ENCODE results near the gene SPSB4. TPM values are rescaled to one million over a fixed set of nuclear protein-coding genes. Genes with fewer than 3 reads are reported as not detected.

The SPSB4 gene
- total RNA-seq, 1 experiment from 2014 or later, result 0.23 TPM

GRCh38 chr3:141047168-141047567, 4.0 kb upstream of the SPSB4 start:
- Histone ChIP-seq H3K36me3 (no peaks in the 10 kb centered on the region), H3K4me3 (no peak overlapping the region), H3K9me3 (no peaks in the 10 kb centered on the region), H3K27me3 (peaks cover 61% of the 10 kb centered on the region)
- no peak for DNase-seq

- H3K27me3 ChIP-seq, result peaks cover 68% of the 10 kb centered on the region
- no peaks in the 10 kb centered on the region for H3K9me3 ChIP-seq
- peak; percentile 14 for DNase-seq
- no peaks in the 10 kb centered on the region for H3K36me3 ChIP-seq
- H3K4me3 ChIP-seq, result no peak overlapping the region
Observed at GRCh38 chr3:141049681-141050080, 1.5 kb upstream of the SPSB4 start.

- peaks cover 55% of the 10 kb centered on the region for H3K27me3 ChIP-seq
- H3K36me3 ChIP-seq, result no peaks in the 10 kb centered on the region
- peak; percentile 61 for DNase-seq
- peak overlapping the region; percentile 40 for H3K4me3 ChIP-seq
- no peaks in the 10 kb centered on the region for H3K9me3 ChIP-seq
Observed at GRCh38 chr3:141051443-141052200, 475 bp downstream of the SPSB4 start.

GRCh38 chr3:141052201-141053069, 1.3 kb downstream of the SPSB4 start:
- peaks cover 53% of the 10 kb centered on the region for H3K27me3 ChIP-seq
- DNase-seq, result peak; percentile 15
- no peaks in the 10 kb centered on the region for H3K9me3 ChIP-seq
- H3K4me3 ChIP-seq, result peak overlapping the region; percentile 40
- H3K36me3 ChIP-seq, result no peaks in the 10 kb centered on the region

GRCh38 chr3:141055136-141055535, 4.0 kb downstream of the SPSB4 start:
- Histone ChIP-seq H3K36me3 (no peaks in the 10 kb centered on the region), H3K27me3 (peaks cover 32% of the 10 kb centered on the region), H3K9me3 (no peaks in the 10 kb centered on the region; the same call in 1 of the 2 replicates), H3K4me3 (no peak overlapping the region)
- no peak for DNase-seq

- H3K4me3 ChIP-seq, result no peak overlapping the region
- H3K27me3 ChIP-seq, result peaks cover 26% of the 10 kb centered on the region
- no peak for DNase-seq
- no peaks in the 10 kb centered on the region; the same call in 1 of the 2 replicates for H3K9me3 ChIP-seq
- H3K36me3 ChIP-seq, result no peaks in the 10 kb centered on the region
Observed at GRCh38 chr3:141055536-141056445, 4.6 kb downstream of the SPSB4 start.

- DNase-seq, result no peak
- Histone ChIP-seq H3K9me3 (no peaks in the 10 kb centered on the region; the same call in 1 of the 2 replicates), H3K36me3 (no peaks in the 10 kb centered on the region), H3K27me3 (peaks cover 24% of the 10 kb centered on the region), H3K4me3 (no peak overlapping the region)
Observed at GRCh38 chr3:141056751-141057171, 5.6 kb downstream of the SPSB4 start.

- no peak for DNase-seq
- H3K36me3 ChIP-seq, result no peaks in the 10 kb centered on the region
- H3K4me3 ChIP-seq, result no peak overlapping the region
- H3K27me3 ChIP-seq, result peaks cover 17% of the 10 kb centered on the region
- no peaks in the 10 kb centered on the region; the same call in 1 of the 2 replicates for H3K9me3 ChIP-seq
Observed at GRCh38 chr3:141057436-141057835, 6.3 kb downstream of the SPSB4 start.

GRCh38 chr3:141057946-141058800, 7.0 kb downstream of the SPSB4 start:
- no peaks in the 10 kb centered on the region for H3K36me3 ChIP-seq
- DNase-seq, result no peak
- H3K9me3 ChIP-seq, result no peaks in the 10 kb centered on the region; the same call in 1 of the 2 replicates
- peaks cover 12% of the 10 kb centered on the region for H3K27me3 ChIP-seq
- no peak overlapping the region for H3K4me3 ChIP-seq

- H3K36me3 ChIP-seq, result no peaks in the 10 kb centered on the region
- H3K4me3 ChIP-seq, result no peak overlapping the region
- peaks cover 7% of the 10 kb centered on the region for H3K27me3 ChIP-seq
- no peak for DNase-seq
- no peaks in the 10 kb centered on the region; the same call in 1 of the 2 replicates for H3K9me3 ChIP-seq
Observed at GRCh38 chr3:141058996-141059395, 7.8 kb downstream of the SPSB4 start.

GRCh38 chr3:141059816-141060215, 8.7 kb downstream of the SPSB4 start:
- Histone ChIP-seq H3K27me3 (0 out of 2 replicates have a peak, but pooled peaks cover 3% of the 10 kb centered on the region), H3K9me3 (no peaks in the 10 kb centered on the region; the same call in 1 of the 2 replicates)

GRCh38 chr3:141060327-141060726, 9.2 kb downstream of the SPSB4 start:
- DNase-seq, result no peak
- Histone ChIP-seq H3K9me3 (no peaks in the 10 kb centered on the region; the same call in 1 of the 2 replicates), H3K36me3 (no peaks in the 10 kb centered on the region)

More at GRCh38 chr3:141059816-141060215, 8.7 kb downstream of the SPSB4 start:
- no peaks in the 10 kb centered on the region for H3K36me3 ChIP-seq
- H3K4me3 ChIP-seq, result no peak overlapping the region
- DNase-seq, result no peak

GRCh38 chr3:141063831-141064230, 12.7 kb downstream of the SPSB4 start:
- Histone ChIP-seq H3K27me3 (0 out of 2 replicates have a peak, but pooled peaks cover 3% of the 10 kb centered on the region), H3K9me3 (no peaks in the 10 kb centered on the region; the same call in 1 of the 2 replicates), H3K36me3 (no peaks in the 10 kb centered on the region), H3K4me3 (no peak overlapping the region)
- no peak for DNase-seq

More at GRCh38 chr3:141060327-141060726, 9.2 kb downstream of the SPSB4 start:
- 0 out of 2 replicates have a peak, but pooled peaks cover 3% of the 10 kb centered on the region for H3K27me3 ChIP-seq
- no peak overlapping the region for H3K4me3 ChIP-seq

GRCh38 chr3:141064255-141064926, 13.2 kb downstream of the SPSB4 start:
- H3K9me3 ChIP-seq, result no peaks in the 10 kb centered on the region
- no peaks in the 10 kb centered on the region for H3K36me3 ChIP-seq
- no peak overlapping the region for H3K4me3 ChIP-seq
- DNase-seq, result no peak
- H3K27me3 ChIP-seq, result 0 out of 2 replicates have a peak, but pooled peaks cover 3% of the 10 kb centered on the region

- Histone ChIP-seq H3K4me3 (no peak overlapping the region), H3K27me3 (0 out of 2 replicates have a peak, but pooled peaks cover 3% of the 10 kb centered on the region), H3K36me3 (no peaks in the 10 kb centered on the region), H3K9me3 (no peaks in the 10 kb centered on the region)
- DNase-seq, result no peak
Observed at GRCh38 chr3:141065258-141065657, 14.1 kb downstream of the SPSB4 start.

All from MG63 (cell line).